IMR-90 (cell line): ENCODE measurements around the gene VIPR2.

Source experiments
- CEBPB ChIP-seq: IDR thresholded peaks from 2 replicates; pipeline ENCODE4 v1.6.1; 2012; ENCODE audit warnings: low read depth, low read length, improper control_type of control experiment
- CHD1 ChIP-seq: IDR thresholded peaks from 2 replicates; pipeline ENCODE4 v1.6.1; 2012; ENCODE audit warnings: low read depth, low read length, improper control_type of control experiment
- CTCF ChIP-seq: conservative IDR thresholded peaks from 2 replicates; pipeline ENCODE4 v1.5.1; 2012; ENCODE audit warnings: mild to moderate bottlenecking, low read depth, low read length, improper control_type of control experiment
- FOS ChIP-seq: fragments of 150-350 bp; IDR thresholded peaks from 2 replicates; pipeline ENCODE4 v1.6.1; 2016; ENCODE audit warnings: low read depth, low read length
- NFE2L2 ChIP-seq: fragments of 150-350 bp; IDR thresholded peaks from 2 replicates; pipeline ENCODE4 v1.6.1; 2016; ENCODE audit warnings: low read depth, mild to moderate bottlenecking, low read length
- POLR2A ChIP-seq: IDR thresholded peaks from 2 replicates; pipeline ENCODE4 v1.6.1; 2012; ENCODE audit warnings: mild to moderate bottlenecking, low read depth, low read length
- SMC3 ChIP-seq: fragments of 150-350 bp; IDR thresholded peaks from 2 replicates; pipeline ENCODE4 v1.6.1; 2016; ENCODE audit warnings: low read depth, mild to moderate bottlenecking, antibody characterized with exemption, low read length, moderate library complexity

GRCh38 chr7:159094023-159094740 lies 50.5 kb downstream of the VIPR2 start:
- no peak for TF ChIP-seq CTCF
- no peak for TF ChIP-seq FOS
- TF ChIP-seq CEBPB = no peak
- no peak for TF ChIP-seq SMC3
- no peak for TF ChIP-seq NFE2L2
- no peak for TF ChIP-seq CHD1
- TF ChIP-seq POLR2A = no peak
